ENCODE data around the gene DLG5.

DLG5 gene

GRCh38 chr10:77963901-77964300 is 37.3 kb upstream of the DLG5 start:
- Histone ChIP-seq H3K4me3 (ENCODE audit: low read length) (no peak overlapping the region), H3K27me3 (ENCODE audit: insufficient read depth, low read length) (no peaks in the 10 kb centered on the region), H3K4me1 (ENCODE audit: insufficient read depth, low read length) (peaks cover 23% of the 10 kb centered on the region), H2AFZ (ENCODE audit: low read depth, low read length) (no peak overlapping the region), H3K9me3 (ENCODE audit: low read length) (peaks cover 5% of the 10 kb centered on the region), H3K36me3 (ENCODE audit: insufficient read depth, low read length) (no peaks in the 10 kb centered on the region)

DNA sequence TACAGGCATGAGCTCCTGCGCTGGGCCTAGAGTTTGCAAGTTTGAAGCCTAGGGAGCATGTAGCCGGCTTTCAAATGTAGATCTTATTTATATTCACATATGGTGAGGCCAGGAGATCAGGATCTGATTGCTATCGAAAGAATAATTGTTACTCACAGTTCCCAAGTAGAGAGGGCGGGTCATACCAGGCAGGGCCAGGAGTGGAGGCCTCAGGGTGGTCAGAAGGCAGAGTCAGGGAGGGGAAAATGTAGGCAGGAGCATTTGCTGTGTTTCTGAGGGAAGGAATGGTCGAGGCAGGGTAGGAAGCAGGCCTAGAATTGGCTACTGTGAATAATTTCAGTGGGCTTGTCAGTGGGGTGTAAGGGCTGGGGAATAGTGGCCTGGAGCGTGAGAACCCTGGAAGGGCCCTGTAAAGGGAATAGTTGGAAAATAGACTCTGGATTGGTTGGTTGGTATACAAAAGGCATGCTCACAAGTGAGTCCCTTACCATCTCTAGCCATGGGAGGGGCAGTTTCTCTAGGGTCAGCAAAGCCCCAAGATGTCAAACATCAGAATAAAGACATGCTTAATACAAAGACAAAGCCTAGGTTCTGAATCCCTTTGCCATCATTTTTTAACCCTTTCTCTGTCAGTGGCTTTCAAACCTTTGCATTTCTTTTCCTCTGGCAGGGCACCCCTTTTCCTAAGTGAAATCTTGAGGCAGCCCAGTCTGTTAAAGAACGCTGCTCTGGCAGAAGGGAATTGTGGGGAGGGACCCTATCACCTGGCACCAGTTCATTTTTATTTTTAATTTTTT is 36.0 kb upstream of the DLG5 start:
- H3K4me3 ChIP-seq (ENCODE audit: low read length), result no peak overlapping the region
- H2AFZ ChIP-seq (ENCODE audit: low read depth, low read length), result no peak overlapping the region
- peaks cover 5% of the 10 kb centered on the region for H3K9me3 ChIP-seq (ENCODE audit: low read length)
- no peaks in the 10 kb centered on the region for H3K36me3 ChIP-seq (ENCODE audit: insufficient read depth, low read length)
- peaks cover 16% of the 10 kb centered on the region for H3K4me1 ChIP-seq (ENCODE audit: insufficient read depth, low read length)
- H3K27me3 ChIP-seq (ENCODE audit: insufficient read depth, low read length), result no peaks in the 10 kb centered on the region

GRCh38 chr10:77961668-77962067 is 35.1 kb upstream of the DLG5 start:
- peaks cover 5% of the 10 kb centered on the region for H3K9me3 ChIP-seq (ENCODE audit: low read length)
- H3K27me3 ChIP-seq (ENCODE audit: insufficient read depth, low read length), result no peaks in the 10 kb centered on the region
- peaks cover 10% of the 10 kb centered on the region for H3K4me1 ChIP-seq (ENCODE audit: insufficient read depth, low read length)
- no peak overlapping the region for H2AFZ ChIP-seq (ENCODE audit: low read depth, low read length)
- no peak overlapping the region for H3K4me3 ChIP-seq (ENCODE audit: low read length)
- H3K36me3 ChIP-seq (ENCODE audit: insufficient read depth, low read length), result no peaks in the 10 kb centered on the region

DNA sequence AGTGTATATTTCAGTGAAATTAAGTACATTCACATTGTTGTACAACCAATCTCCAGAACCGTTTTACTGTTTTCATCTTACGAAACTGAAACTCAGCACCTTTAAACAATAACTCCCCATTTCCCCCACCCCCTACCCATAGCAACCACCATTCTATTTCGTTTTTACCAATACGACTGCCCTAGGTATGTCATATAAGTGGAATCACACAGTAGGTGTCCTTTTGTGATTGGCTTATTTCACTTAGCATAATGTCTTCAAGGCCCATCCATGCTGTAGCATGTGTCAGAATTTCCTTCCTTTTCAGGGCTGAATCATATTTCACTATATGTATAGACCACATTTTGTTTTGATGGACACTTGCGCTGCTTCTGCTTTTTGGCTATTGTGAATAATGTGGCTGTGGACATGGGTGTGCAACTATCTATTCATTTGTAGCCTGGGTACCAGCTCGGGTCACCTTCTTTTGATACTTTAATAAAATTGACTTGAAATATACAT is 34.3 kb upstream of the DLG5 start:
- Histone ChIP-seq H3K4me3 (ENCODE audit: low read length) (no peak overlapping the region), H3K36me3 (ENCODE audit: insufficient read depth, low read length) (no peaks in the 10 kb centered on the region), H3K4me1 (ENCODE audit: insufficient read depth, low read length) (peaks cover 6% of the 10 kb centered on the region), H3K9me3 (ENCODE audit: low read length) (peaks cover 5% of the 10 kb centered on the region), H3K27me3 (ENCODE audit: insufficient read depth, low read length) (no peaks in the 10 kb centered on the region), H2AFZ (ENCODE audit: low read depth, low read length) (no peak overlapping the region)

DNA sequence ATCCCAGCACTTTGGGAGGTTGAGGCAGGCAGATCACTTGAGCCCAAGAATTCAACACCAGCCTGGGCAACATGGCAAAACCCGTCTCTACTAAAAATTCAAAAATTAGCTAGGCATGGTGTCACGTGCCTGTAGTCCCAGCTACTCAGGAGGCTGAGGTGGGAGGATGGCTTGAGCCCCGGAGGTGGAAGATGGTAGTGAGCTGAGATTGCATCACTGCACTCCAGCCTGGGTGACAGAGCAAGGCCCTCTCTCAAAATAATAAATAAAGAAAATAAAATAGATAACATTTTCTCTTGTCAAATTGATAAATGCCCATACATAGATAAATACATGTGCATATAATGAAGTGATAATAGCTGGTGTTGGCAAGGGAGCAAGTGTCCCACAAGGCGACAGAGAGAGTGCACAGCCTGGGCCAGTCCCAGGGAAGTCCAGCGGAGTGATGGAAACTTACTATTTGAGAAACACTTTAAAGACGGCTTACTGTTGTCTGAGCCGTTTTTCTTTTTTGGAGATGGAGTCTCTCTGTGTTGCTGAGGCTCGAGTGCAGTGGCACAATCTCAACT is 33.4 kb upstream of the DLG5 start:
- H3K36me3 ChIP-seq (ENCODE audit: insufficient read depth, low read length), result no peaks in the 10 kb centered on the region
- H2AFZ ChIP-seq (ENCODE audit: low read depth, low read length), result no peak overlapping the region
- H3K9me3 ChIP-seq (ENCODE audit: low read length), result peaks cover 5% of the 10 kb centered on the region
- no peaks in the 10 kb centered on the region for H3K27me3 ChIP-seq (ENCODE audit: insufficient read depth, low read length)
- no peak overlapping the region for H3K4me3 ChIP-seq (ENCODE audit: low read length)
- peaks cover 6% of the 10 kb centered on the region for H3K4me1 ChIP-seq (ENCODE audit: insufficient read depth, low read length)

- Histone ChIP-seq H3K9me3 (ENCODE audit: low read length) (peaks cover 5% of the 10 kb centered on the region), H3K4me3 (ENCODE audit: low read length) (no peak overlapping the region), H2AFZ (ENCODE audit: low read depth, low read length) (no peak overlapping the region), H3K27me3 (ENCODE audit: insufficient read depth, low read length) (no peaks in the 10 kb centered on the region), H3K36me3 (ENCODE audit: insufficient read depth, low read length) (no peaks in the 10 kb centered on the region), H3K4me1 (ENCODE audit: insufficient read depth, low read length) (peaks cover 6% of the 10 kb centered on the region)
Observed at GRCh38 chr10:77959384-77959783, 32.8 kb upstream of the DLG5 start.

- peaks cover 2% of the 10 kb centered on the region for H3K9me3 ChIP-seq (ENCODE audit: low read length)
- no peaks in the 10 kb centered on the region for H3K27me3 ChIP-seq (ENCODE audit: insufficient read depth, low read length)
- no peaks in the 10 kb centered on the region for H3K4me1 ChIP-seq (ENCODE audit: insufficient read depth, low read length)
- no peak overlapping the region for H3K4me3 ChIP-seq (ENCODE audit: low read length)
- H2AFZ ChIP-seq (ENCODE audit: low read depth, low read length), result no peak overlapping the region
- no peaks in the 10 kb centered on the region for H3K36me3 ChIP-seq (ENCODE audit: insufficient read depth, low read length)
Observed at GRCh38 chr10:77955136-77955535, 28.6 kb upstream of the DLG5 start.

DNA sequence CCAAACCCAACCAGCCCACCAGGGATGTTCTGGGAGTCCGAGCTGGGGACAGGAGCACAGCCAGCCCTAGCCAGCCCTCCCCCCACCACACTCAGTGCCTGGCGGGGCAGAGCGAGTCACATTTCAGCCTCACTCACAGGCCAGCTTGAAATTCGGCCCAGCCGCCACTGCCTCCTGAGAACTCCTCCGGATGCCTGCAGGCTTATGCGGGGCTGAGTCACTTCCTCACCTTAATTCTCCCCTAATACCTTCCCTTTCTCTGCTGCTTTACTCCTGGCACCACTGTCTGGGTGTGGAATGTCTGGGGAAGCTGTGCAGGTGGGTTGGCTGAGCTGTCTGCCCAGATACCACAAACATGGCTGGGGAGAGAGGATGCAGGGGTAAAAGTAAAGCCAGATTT is 22.6 kb upstream of the DLG5 start:
- H3K9me3 ChIP-seq (ENCODE audit: low read length), result peaks cover 2% of the 10 kb centered on the region
- peak overlapping the region; percentile 48 for H2AFZ ChIP-seq (ENCODE audit: low read depth, low read length)
- H3K27me3 ChIP-seq (ENCODE audit: insufficient read depth, low read length), result no peaks in the 10 kb centered on the region
- H3K36me3 ChIP-seq (ENCODE audit: insufficient read depth, low read length), result no peaks in the 10 kb centered on the region
- peaks cover 2% of the 10 kb centered on the region for H3K4me1 ChIP-seq (ENCODE audit: insufficient read depth, low read length)
- no peak overlapping the region for H3K4me3 ChIP-seq (ENCODE audit: low read length)

- Histone ChIP-seq H3K4me1 (ENCODE audit: insufficient read depth, low read length) (peaks cover 9% of the 10 kb centered on the region), H3K27me3 (ENCODE audit: insufficient read depth, low read length) (no peaks in the 10 kb centered on the region)
Observed at GRCh38 chr10:77946084-77946483, 19.5 kb upstream of the DLG5 start.

GRCh38 chr10:77944519-77944918 is 18.0 kb upstream of the DLG5 start:
- Histone ChIP-seq H3K4me1 (ENCODE audit: insufficient read depth, low read length) (peaks cover 9% of the 10 kb centered on the region), H3K27me3 (ENCODE audit: insufficient read depth, low read length) (no peaks in the 10 kb centered on the region), H3K36me3 (ENCODE audit: insufficient read depth, low read length) (no peaks in the 10 kb centered on the region), H2AFZ (ENCODE audit: low read depth, low read length) (no peak overlapping the region), H3K4me3 (ENCODE audit: low read length) (no peak overlapping the region), H3K9me3 (ENCODE audit: low read length) (no peaks in the 10 kb centered on the region)

More at GRCh38 chr10:77946084-77946483, 19.5 kb upstream of the DLG5 start:
- Histone ChIP-seq H3K4me3 (ENCODE audit: low read length) (no peak overlapping the region), H3K9me3 (ENCODE audit: low read length) (no peaks in the 10 kb centered on the region), H2AFZ (ENCODE audit: low read depth, low read length) (no peak overlapping the region), H3K36me3 (ENCODE audit: insufficient read depth, low read length) (no peaks in the 10 kb centered on the region)

GRCh38 chr10:77943121-77943901 is 16.8 kb upstream of the DLG5 start:
- H3K4me1 ChIP-seq (ENCODE audit: insufficient read depth, low read length), result peaks cover 7% of the 10 kb centered on the region
- no peaks in the 10 kb centered on the region for H3K36me3 ChIP-seq (ENCODE audit: insufficient read depth, low read length)
- no peaks in the 10 kb centered on the region for H3K9me3 ChIP-seq (ENCODE audit: low read length)
- H3K4me3 ChIP-seq (ENCODE audit: low read length), result no peak overlapping the region
- H3K27me3 ChIP-seq (ENCODE audit: insufficient read depth, low read length), result no peaks in the 10 kb centered on the region
- peak overlapping the region; percentile 5 for H2AFZ ChIP-seq (ENCODE audit: low read depth, low read length)

- H3K36me3 ChIP-seq (ENCODE audit: insufficient read depth, low read length), result no peaks in the 10 kb centered on the region
- no peaks in the 10 kb centered on the region for H3K27me3 ChIP-seq (ENCODE audit: insufficient read depth, low read length)
- H2AFZ ChIP-seq (ENCODE audit: low read depth, low read length), result no peak overlapping the region
- H3K4me3 ChIP-seq (ENCODE audit: low read length), result no peak overlapping the region
- no peaks in the 10 kb centered on the region for H3K9me3 ChIP-seq (ENCODE audit: low read length)
- H3K4me1 ChIP-seq (ENCODE audit: insufficient read depth, low read length), result peaks cover 7% of the 10 kb centered on the region
Observed at GRCh38 chr10:77941790-77942189, 15.2 kb upstream of the DLG5 start.

DNA sequence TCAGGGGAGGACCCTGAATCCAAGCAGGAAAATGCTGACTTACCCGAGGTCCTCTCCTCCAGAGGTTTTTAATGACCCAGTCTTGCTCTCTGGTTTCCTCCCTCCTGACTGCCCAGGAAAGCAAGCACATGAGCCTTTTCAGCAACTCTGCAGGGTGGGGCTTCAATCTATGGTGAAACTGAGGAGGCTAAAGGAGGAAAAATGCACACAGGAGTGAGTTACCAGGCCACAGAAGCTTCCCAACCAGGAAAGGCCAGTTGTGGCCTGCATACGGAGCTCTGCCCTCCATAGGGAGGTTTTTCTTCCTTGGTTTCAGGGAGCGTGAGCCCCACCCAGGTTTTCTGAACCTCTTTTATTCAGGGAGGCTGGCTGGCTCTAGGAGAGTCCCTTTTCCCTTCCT is 14.1 kb upstream of the DLG5 start:
- H3K4me1 ChIP-seq (ENCODE audit: insufficient read depth, low read length), result peaks cover 7% of the 10 kb centered on the region
- H2AFZ ChIP-seq (ENCODE audit: low read depth, low read length), result no peak overlapping the region
- no peaks in the 10 kb centered on the region for H3K9me3 ChIP-seq (ENCODE audit: low read length)
- no peak overlapping the region for H3K4me3 ChIP-seq (ENCODE audit: low read length)
- no peaks in the 10 kb centered on the region for H3K27me3 ChIP-seq (ENCODE audit: insufficient read depth, low read length)
- no peaks in the 10 kb centered on the region for H3K36me3 ChIP-seq (ENCODE audit: insufficient read depth, low read length)
